HG03558 (cell line): ENCODE results near the gene SOX3.

ENCODE experiments used
- ATAC-seq: cut with Tn5 transposase; IDR thresholded peaks from one replicate; pipeline ENCODE4 v1.9.1; 2021; ENCODE audit warnings: moderate number of reproducible peaks; ENCODE audit not compliant: unreplicated experiment; ENCODE audit errors: extremely low read depth

Gene SOX3

GRCh38 chrX:140500441-140500840 lies 4.4 kb downstream of the SOX3 start:
- ATAC-seq = no peak

GRCh38 chrX:140495739-140496138 lies 9.1 kb downstream of the SOX3 start:
- no peak for ATAC-seq

- ATAC-seq = no peak
Observed at GRCh38 chrX:140492066-140492994, 12.5 kb downstream of the SOX3 start.

- no peak for ATAC-seq
Observed at GRCh38 chrX:140480765-140481164, 24.1 kb downstream of the SOX3 start.

- ATAC-seq = no peak
Observed at GRCh38 chrX:140477987-140478386, 26.9 kb downstream of the SOX3 start.

- ATAC-seq = no peak
Observed at GRCh38 chrX:140475025-140475424, 29.8 kb downstream of the SOX3 start.

- no peak for ATAC-seq
Observed at GRCh38 chrX:140467211-140467610, 37.7 kb downstream of the SOX3 start.
